ACHN (cell line): ENCODE measurements around the gene MPP2.

Experiments used
- DNase-seq: peaks from one replicate; pipeline ENCODE4 v3.0.0-alpha.2; 2015
- in situ Hi-C: cut with HindIII; loops from 2 replicates; pipeline ENCODE4 v1.10.0; 2017; ENCODE audit warnings: low sequenced_read_pairs, low pct_ligation_motif_present, low pct_unique_long_range_greater_than_20kb

The MPP2 gene

GRCh38 chr17:43840814-43841213 is 66.5 kb downstream of the MPP2 start:
- in situ Hi-C loops, result no loop called here
- peak; percentile 24 for DNase-seq

- peak; percentile 24 for DNase-seq
- in situ Hi-C loops, result no loop called here
Observed at GRCh38 chr17:43839670-43840108, 67.6 kb downstream of the MPP2 start.

GRCh38 chr17:43834106-43834505 is 73.2 kb downstream of the MPP2 start:
- in situ Hi-C loops, result no loop called here

GRCh38 chr17:43832976-43833829 is 74.1 kb downstream of the MPP2 start, which contains the start of gene MPP3:
TSS of gene MPP3 (minus strand) at chr17:43833146. CDS start at chr17:43831906, 1,240 bp downstream.
- in situ Hi-C loops, result no loop called here
- peak; percentile 90 for DNase-seq

More at GRCh38 chr17:43834106-43834505, 73.2 kb downstream of the MPP2 start:
- DNase-seq, result no peak

GRCh38 chr17:43832168-43832975 is 75.0 kb downstream of the MPP2 start:
- in situ Hi-C loops, result no loop called here

GRCh38 chr17:43831633-43832032 is 75.7 kb downstream of the MPP2 start:
- in situ Hi-C loops, result no loop called here
- no peak for DNase-seq

More at GRCh38 chr17:43832168-43832975, 75.0 kb downstream of the MPP2 start:
- peak; percentile 84 for DNase-seq

- in situ Hi-C loops, result no loop called here
- DNase-seq, result no peak
Observed at GRCh38 chr17:43830510-43831140, 76.7 kb downstream of the MPP2 start.

GRCh38 chr17:43829738-43830137 is 77.6 kb downstream of the MPP2 start:
- in situ Hi-C loops, result no loop called here
- DNase-seq, result no peak

GRCh38 chr17:43827596-43827995 is 79.7 kb downstream of the MPP2 start:
- DNase-seq, result no peak
- in situ Hi-C loops, result no loop called here

GRCh38 chr17:43826206-43826605 is 81.1 kb downstream of the MPP2 start:
- DNase-seq, result no peak
- in situ Hi-C loops, result no loop called here

GRCh38 chr17:43825567-43825966 is 81.8 kb downstream of the MPP2 start:
- in situ Hi-C loops, result no loop called here
- no peak for DNase-seq
